ENCODE data around the gene SLC48A1. TPM values are rescaled to one million over a fixed set of nuclear protein-coding genes. Genes with fewer than 3 reads are reported as not detected.

Gene SLC48A1
- total RNA-seq, 1 experiment from 2014 or later: 20.0 TPM

- Histone ChIP-seq H3K9me3 (ENCODE audit: control insufficient read depth in 1 of 2, insufficient read depth in 1 of 2, low read depth in 1 of 2, low read length in 2 of 2) (no peaks in the 10 kb centered on the region), H3K4me3 (replicated peaks in 1 of 2; ENCODE audit: low read depth in 1 of 2, low read length in 2 of 2) (no peak overlapping the region), H3K4me1 (ENCODE audit: control insufficient read depth in 1 of 2, insufficient read depth in 2 of 2, low read length in 2 of 2) (peaks cover 9 to 16% of the 10 kb centered on the region in 2 experiments; a peak in 3 of 4 replicates), H3K4me2 (ENCODE audit: low read length) (no peak overlapping the region), H3K79me2 (ENCODE audit: insufficient read depth, low read length) (peaks cover 34% of the 10 kb centered on the region), H3K27ac (ENCODE audit: low read depth, low read length) (no peak overlapping the region), H3K27me3 (ENCODE audit: insufficient read depth, low read length) (no peaks in the 10 kb centered on the region), H2AFZ (ENCODE audit: low read depth, low read length, poor library complexity, severe bottlenecking) (no peak overlapping the region), H3K9me2 (ENCODE audit: insufficient read depth) (no peaks in the 10 kb centered on the region), H3K9ac (ENCODE audit: low read length) (no peak overlapping the region), H3K36me3 (ENCODE audit: control insufficient read depth in 1 of 2, insufficient read depth in 2 of 2, low read length in 2 of 2) (no peaks in the 10 kb centered on the region), H4K20me1 (ENCODE audit: insufficient read depth) (no peaks in the 10 kb centered on the region)
- intact Hi-C loops (cut with micrococcal nuclease): no loop called here
- TF ChIP-seq SIN3A (IDR thresholded peaks at IDR 0.05; ENCODE audit: low read depth) (no peak), EZH2phosphoT487 (IDR thresholded peaks at IDR 0.05; ENCODE audit: borderline replicate concordance) (no peak), TCF7L2 (IDR thresholded peaks at IDR 0.05; ENCODE audit: borderline replicate concordance, extremely low read depth, insufficient read depth, insufficient read length) (no peak), YY1 (IDR thresholded peaks at IDR 0.05; ENCODE audit: extremely low read depth, insufficient replicate concordance, low read depth, low read length) (no peak), POLR2AphosphoS5 (IDR thresholded peaks at IDR 0.05; ENCODE audit: low read depth, low read length) (no peak), SP1 (IDR thresholded peaks at IDR 0.05; ENCODE audit: low read depth) (no peak), ATF3 (IDR thresholded peaks at IDR 0.05) (no peak), JUND (IDR thresholded peaks at IDR 0.05) (no peak), MAX (IDR thresholded peaks at IDR 0.05) (no peak), EZH2 (IDR thresholded peaks at IDR 0.05) (no peak), CTCF (IDR thresholded peaks at IDR 0.05 in 2 of 3, conservative IDR thresholded peaks at IDR 0.05 in 1 of 3; ENCODE audit: borderline replicate concordance in 1 of 3, insufficient read depth in 1 of 3, low read depth in 2 of 3, low read length in 2 of 3) (no peak), CBX3 (IDR thresholded peaks at IDR 0.05; ENCODE audit: low read depth) (no peak), ZNF274 (IDR thresholded peaks at IDR 0.05; ENCODE audit: low read depth, low read length) (no peak), EGR1 (IDR thresholded peaks at IDR 0.05; ENCODE audit: low read depth) (no peak), SRF (IDR thresholded peaks at IDR 0.05; ENCODE audit: low read depth) (no peak)
- TF ChIP-seq, protein P1, sequence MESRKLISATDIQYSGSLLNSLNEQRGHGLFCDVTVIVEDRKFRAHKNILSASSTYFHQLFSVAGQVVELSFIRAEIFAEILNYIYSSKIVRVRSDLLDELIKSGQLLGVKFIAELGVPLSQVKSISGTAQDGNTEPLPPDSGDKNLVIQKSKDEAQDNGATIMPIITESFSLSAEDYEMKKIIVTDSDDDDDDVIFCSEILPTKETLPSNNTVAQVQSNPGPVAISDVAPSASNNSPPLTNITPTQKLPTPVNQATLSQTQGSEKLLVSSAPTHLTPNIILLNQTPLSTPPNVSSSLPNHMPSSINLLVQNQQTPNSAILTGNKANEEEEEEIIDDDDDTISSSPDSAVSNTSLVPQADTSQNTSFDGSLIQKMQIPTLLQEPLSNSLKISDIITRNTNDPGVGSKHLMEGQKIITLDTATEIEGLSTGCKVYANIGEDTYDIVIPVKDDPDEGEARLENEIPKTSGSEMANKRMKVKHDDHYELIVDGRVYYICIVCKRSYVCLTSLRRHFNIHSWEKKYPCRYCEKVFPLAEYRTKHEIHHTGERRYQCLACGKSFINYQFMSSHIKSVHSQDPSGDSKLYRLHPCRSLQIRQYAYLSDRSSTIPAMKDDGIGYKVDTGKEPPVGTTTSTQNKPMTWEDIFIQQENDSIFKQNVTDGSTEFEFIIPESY (IDR thresholded peaks at IDR 0.05; ENCODE audit: extremely low read depth, insufficient replicate concordance, low read length): no peak
- no TSS peak for BruUV-seq (replicated peaks)
- ChIA-PET RAD21 (ENCODE audit: low non-redundant PET in 1 of 2, low total read pairs in 2 of 2, uncharacterized antibody in 2 of 2, unreplicated experiment in 2 of 2) (no interaction called here), POLR2A (no interaction called here), CTCF (no interaction called here)
- DNase-seq (ENCODE audit: low read depth, low spot score): no peak
- no peak for ATAC-seq
Measured at GRCh38 chr12:47804171-47804570, 31.1 kb downstream of the SLC48A1 start.
